Frontal cortex (tissue), 4 donors: ENCODE data around the gene RPLP1. TPM values are rescaled to one million over a fixed set of nuclear protein-coding genes. Genes with fewer than 3 reads are reported as not detected.

Experiments used
- DNase-seq, 2 donors: peaks; one replicate each; pipeline ENCODE4 v3.0.0; 2012; ENCODE audit warnings: low spot score in 2 of 2
- FAIRE-seq: peaks from 2 replicates; lab custom pipeline; 2012; peaks lifted over from hg19 to GRCh38; lab: Jason Lieb, UNC
- small RNA-seq: library from RNA; depleted of rRNA; stranded (forward); fragments of <200 nt; gene quantifications from one replicate; pipeline ENCODE3, GENCODE V24; 2014
- total RNA-seq: library from RNA; depleted of rRNA; stranded (reverse); fragments of >200 nt; gene quantifications from one replicate; pipeline ENCODE4 v1.2.3, GENCODE V29; 2014
- donor health status: control.
- donor health status: control.
- donor health status: control.

The RPLP1 gene
- total RNA-seq, 1 donor from 2014 or later = 27.3 TPM

GRCh38 chr15:69490356-69491037, 37.9 kb downstream of the RPLP1 start:
- DNase-seq = no peak
- no peak for FAIRE-seq

GRCh38 chr15:69491038-69491505, 38.5 kb downstream of the RPLP1 start:
- DNase-seq = no peak
- FAIRE-seq = no peak

GRCh38 chr15:69493406-69493805, 40.8 kb downstream of the RPLP1 start:
- DNase-seq (no peak), FAIRE-seq (no peak)

GRCh38 chr15:69496001-69496400, 43.4 kb downstream of the RPLP1 start:
- DNase-seq = no peak
- no peak for FAIRE-seq

GRCh38 chr15:69497076-69497475, 44.5 kb downstream of the RPLP1 start:
- FAIRE-seq (no peak), DNase-seq (no peak)

GRCh38 chr15:69497667-69498066, 45.0 kb downstream of the RPLP1 start:
- no peak for DNase-seq
- FAIRE-seq = no peak

- DNase-seq (no peak), FAIRE-seq (no peak)
Observed at GRCh38 chr15:69498282-69498681, 45.7 kb downstream of the RPLP1 start.

GRCh38 chr15:69498987-69499386, 46.4 kb downstream of the RPLP1 start:
- DNase-seq (no peak), FAIRE-seq (no peak)

GRCh38 chr15:69499521-69500211, 47.0 kb downstream of the RPLP1 start:
- FAIRE-seq (no peak), DNase-seq (peak in 1 of 2 donors; percentile 25)

- FAIRE-seq (no peak), DNase-seq (no peak)
Observed at GRCh38 chr15:69500339-69500738, 47.7 kb downstream of the RPLP1 start.

- FAIRE-seq = no peak
- DNase-seq = no peak
Observed at GRCh38 chr15:69501456-69501855, 48.8 kb downstream of the RPLP1 start.

- DNase-seq (no peak), FAIRE-seq (no peak)
Observed at GRCh38 chr15:69502470-69503045, 49.9 kb downstream of the RPLP1 start.

GRCh38 chr15:69504352-69505040, 51.9 kb downstream of the RPLP1 start:
- FAIRE-seq (no peak), DNase-seq (no peak)

Small RNA genes lying within 50 kb of the gene (small RNA-seq; reads per million reads assigned to genes)
- gene RF00012 = not detected

Other genes starting within 250 kb of the RPLP1 start
- 0.82 TPM for gene PAQR5, start 153.9 kb upstream of the RPLP1 start, total RNA-seq
- gene KIF23, start 38.5 kb upstream of the RPLP1 start, total RNA-seq = 6.5 TPM